HepG2 (cell line): ENCODE data around the gene PEMT. TPM values are rescaled to one million over a fixed set of nuclear protein-coding genes. Genes with fewer than 3 reads are reported as not detected.
A peak's percentile ranks its signal among the peaks of the same experiment; 100 is the strongest.

Experiments used
- BORCS8-MEF2B ChIP-seq: sonication (generic); formaldehyde crosslinking; IDR thresholded peaks from 2 replicates; pipeline ENCODE4 v1.8.0; 2022; ENCODE audit warnings: mild to moderate bottlenecking, missing genetic modification reagents
- CHCHD3 ChIP-seq: sonication (generic); formaldehyde crosslinking; IDR thresholded peaks from 2 replicates; pipeline ENCODE4 v1.8.0; 2022; ENCODE audit warnings: mild to moderate bottlenecking, missing genetic modification reagents, moderate library complexity
- ELF1 ChIP-seq: sonication (generic); formaldehyde crosslinking; IDR thresholded peaks from 2 replicates; pipeline ENCODE4 v1.4.0; 2020; ENCODE audit warnings: missing genetic modification reagents
- PAF1 ChIP-seq: IDR thresholded peaks from 2 replicates; pipeline ENCODE4 v1.6.1; 2016; ENCODE audit warnings: missing genetic modification reagents, missing compliant biosample characterization
- TARDBP ChIP-seq: sonication (generic); formaldehyde crosslinking; IDR thresholded peaks from 2 replicates; pipeline ENCODE4 v1.8.0; 2022; ENCODE audit warnings: mild to moderate bottlenecking, missing genetic modification reagents
- TEF ChIP-seq: sonication (generic); formaldehyde crosslinking; IDR thresholded peaks from 2 replicates; pipeline ENCODE4 v1.5.0; 2020; ENCODE audit warnings: missing genetic modification reagents
- WIZ ChIP-seq: sonication (generic); formaldehyde crosslinking; IDR thresholded peaks from 2 replicates; pipeline ENCODE4 v1.5.1; 2020; ENCODE audit warnings: mild to moderate bottlenecking, missing genetic modification reagents
- ZNF574 ChIP-seq: sonication (generic); formaldehyde crosslinking; IDR thresholded peaks from 2 replicates; pipeline ENCODE4 v1.4.0; 2020; ENCODE audit warnings: missing genetic modification reagents
- ZNF619 ChIP-seq: sonication (generic); formaldehyde crosslinking; IDR thresholded peaks from 2 replicates; pipeline ENCODE4 v1.4.0; 2020; ENCODE audit warnings: mild to moderate bottlenecking, missing genetic modification reagents
- polyA plus RNA-seq, 8 experiments: library from polyadenylated mRNA; depleted of rRNA in 3 of 8; stranded (reverse) in 7 of 8; unstranded in 1 of 8; fragments of >200 nt; fragmentation: Illumina TruSeq in 4 of 8; extraction: Trizol in 4 of 8; gene quantifications; 2 replicates each; pipeline versions ENCODE4 v1.2.1 to v1.2.3, GENCODE V29; 2011 to 2016; ENCODE audit warnings: low read depth in 4 of 8, missing spikeins in 1 of 8, mixed read lengths in 1 of 8; ENCODE audit not compliant: insufficient read depth in 1 of 8
- total RNA-seq, 5 experiments: library from RNA; depleted of rRNA; stranded (reverse); fragments of >200 nt; fragmentation: Illumina TruSeq; extraction: Trizol; gene quantifications; 2 replicates each; pipeline ENCODE4 v1.2.3, GENCODE V29; 2016; ENCODE audit warnings: low read depth in 1 of 5

PEMT gene
- total and polyA plus RNA-seq, 2 of the 13 experiments (the other 11 are each of a cell fraction or from before 2014, with no cell fraction given) = 31.7 to 43.6 TPM

- TF ChIP-seq ZNF574 (CRISPR knock-in tag) (peak; percentile 55), PAF1 (CRISPR knock-in tag) (no peak), TEF (no peak), BORCS8-MEF2B (CRISPR knock-in tag) (no peak), TARDBP (CRISPR knock-in tag) (no peak), WIZ (CRISPR knock-in tag) (no peak), CHCHD3 (CRISPR knock-in tag) (no peak), ELF1 (CRISPR knock-in tag) (no peak), ZNF619 (CRISPR knock-in tag) (no peak)
Observed at GRCh38 chr17:17572010-17572785, 19.3 kb downstream of the PEMT start (continued).
